Esophagus squamous epithelium (tissue), 4 donors: ENCODE data around the gene SLC2A5.

Experiments
- CTCF ChIP-seq, 6 experiments: fragments of 450-650 bp in 4 of 6; fragments of 200-600 bp in 2 of 6; sonication (generic) in 2 of 6; IDR thresholded peaks; one replicate each; pipeline ENCODE4 v1.5.1; 2016 to 2019; ENCODE audit warnings: antibody characterized with exemption in 6 of 6, mild to moderate bottlenecking in 4 of 6, moderate library complexity in 4 of 6
- POLR2A ChIP-seq, 4 donors: fragments of 450-650 bp; IDR thresholded peaks; one replicate each; pipeline ENCODE4 v1.6.1; 2017; ENCODE audit warnings: antibody characterized with exemption in 4 of 4, mild to moderate bottlenecking in 4 of 4, moderate library complexity in 3 of 4

- peak in 1 of 6 experiments; percentile 1 for TF ChIP-seq CTCF (IDR thresholded peaks at IDR 0.05)
- TF ChIP-seq POLR2A (IDR thresholded peaks at IDR 0.05), result no peak
These were observed 64.1 kb downstream of the SLC2A5 start for GRCh38 chr1:9005395-9005708.
